Measurements from ENCODE around the gene FAM83F. TPM values are rescaled to one million over a fixed set of nuclear protein-coding genes. Genes with fewer than 3 reads are reported as not detected.

The FAM83F gene
- total RNA-seq, 2 experiments from 2014 or later: not detected

GRCh38 chr22:40029189-40029890, 34.6 kb downstream of the FAM83F start:
- H3K36me3 Mint-ChIP-seq: no peaks in the 10 kb centered on the region
- CTCF ChIA-PET: interaction anchor here (1.0 to 27.0 kb wide), 2 partner anchors 10 to 491 kb away, joined by 3 to 478 read pairs; partner anchors contain the start of gene RPS19BP1
- ATAC-seq (no peak), DNase-seq (no peak)
- H3K4me3 Mint-ChIP-seq: no peak overlapping the region
- no peaks in the 10 kb centered on the region for H3K9me3 Mint-ChIP-seq (ENCODE audit: low read depth)
- H3K4me1 Mint-ChIP-seq: peaks cover 16% of the 10 kb centered on the region
- no peak overlapping the region for H3K27ac Mint-ChIP-seq
- H3K27me3 Mint-ChIP-seq: no peaks in the 10 kb centered on the region

GRCh38 chr22:40030026-40030757, 35.4 kb downstream of the FAM83F start:
- no peaks in the 10 kb centered on the region for H3K9me3 Mint-ChIP-seq (ENCODE audit: low read depth)
- CTCF ChIA-PET: interaction anchor here (1.0 to 27.0 kb wide), 5 partner anchors 8 to 491 kb away, joined by 3 to 478 read pairs (median 3); partner anchors contain the start of gene RPS19BP1
- ATAC-seq: no peak
- no peak for DNase-seq
- H3K36me3 Mint-ChIP-seq: no peaks in the 10 kb centered on the region
- no peak overlapping the region for H3K27ac Mint-ChIP-seq
- H3K4me1 Mint-ChIP-seq: peaks cover 12% of the 10 kb centered on the region
- H3K4me3 Mint-ChIP-seq: no peak overlapping the region
- H3K27me3 Mint-ChIP-seq: no peaks in the 10 kb centered on the region

GRCh38 chr22:40030758-40031095, 36.0 kb downstream of the FAM83F start:
- no peaks in the 10 kb centered on the region for H3K36me3 Mint-ChIP-seq
- H3K27ac Mint-ChIP-seq: peak overlapping the region; percentile 61
- H3K4me3 Mint-ChIP-seq: no peak overlapping the region
- peaks cover 12% of the 10 kb centered on the region for H3K4me1 Mint-ChIP-seq
- H3K27me3 Mint-ChIP-seq: no peaks in the 10 kb centered on the region
- DNase-seq (peak; percentile 63), ATAC-seq (peak; percentile 64)
- CTCF ChIA-PET: interaction anchor here (1.0 to 27.0 kb wide), 5 partner anchors 8 to 492 kb away, joined by 3 to 478 read pairs (median 3); partner anchors contain the start of gene RPS19BP1
- no peaks in the 10 kb centered on the region for H3K9me3 Mint-ChIP-seq (ENCODE audit: low read depth)

GRCh38 chr22:40031766-40032470, 37.2 kb downstream of the FAM83F start:
- Mint-ChIP-seq H3K4me3 (no peak overlapping the region), H3K4me1 (peaks cover 13% of the 10 kb centered on the region), H3K9me3 (ENCODE audit: low read depth) (no peaks in the 10 kb centered on the region), H3K27ac (no peak overlapping the region), H3K36me3 (no peaks in the 10 kb centered on the region), H3K27me3 (no peaks in the 10 kb centered on the region)
- ATAC-seq (no peak), DNase-seq (no peak)
- CTCF ChIA-PET: interaction anchor here (0.7 to 27.0 kb wide), 3 partner anchors 12 to 493 kb away, joined by 4 to 478 read pairs (median 8); partner anchors contain the start of gene RPS19BP1

- Mint-ChIP-seq H3K27me3 (peaks cover 13% of the 10 kb centered on the region), H3K9me3 (ENCODE audit: low read depth) (no peaks in the 10 kb centered on the region), H3K4me1 (peaks cover 13% of the 10 kb centered on the region), H3K27ac (no peak overlapping the region), H3K4me3 (no peak overlapping the region), H3K36me3 (no peaks in the 10 kb centered on the region)
- CTCF ChIA-PET: interaction anchor here (1.5 to 27.0 kb wide), 3 partner anchors 9 to 495 kb away, joined by 3 to 478 read pairs (median 38); partner anchors contain the start of gene RPS19BP1
- ATAC-seq (no peak), DNase-seq (no peak)
Observed at GRCh38 chr22:40033586-40034380, 39.0 kb downstream of the FAM83F start.

GRCh38 chr22:40035351-40035750, 40.6 kb downstream of the FAM83F start:
- H3K36me3 Mint-ChIP-seq: no peaks in the 10 kb centered on the region
- H3K27me3 Mint-ChIP-seq: peaks cover 22% of the 10 kb centered on the region
- ATAC-seq (no peak), DNase-seq (no peak)
- peaks cover 13% of the 10 kb centered on the region for H3K4me1 Mint-ChIP-seq
- CTCF ChIA-PET: interaction anchor here (0.7 to 27.0 kb wide), 7 partner anchors 9 to 541 kb away, joined by 3 to 478 read pairs (median 7); partner anchors contain the start of gene RPS19BP1
- no peak overlapping the region for H3K4me3 Mint-ChIP-seq
- H3K9me3 Mint-ChIP-seq (ENCODE audit: low read depth): no peaks in the 10 kb centered on the region
- no peak overlapping the region for H3K27ac Mint-ChIP-seq

- Mint-ChIP-seq H3K36me3 (no peaks in the 10 kb centered on the region), H3K27me3 (peaks cover 22% of the 10 kb centered on the region), H3K9me3 (ENCODE audit: low read depth) (no peaks in the 10 kb centered on the region), H3K27ac (no peak overlapping the region), H3K4me1 (peaks cover 8% of the 10 kb centered on the region), H3K4me3 (no peak overlapping the region)
- DNase-seq (no peak), ATAC-seq (no peak)
- CTCF ChIA-PET: interaction anchor here (0.7 to 27.0 kb wide), 9 partner anchors 8 to 542 kb away, joined by 3 to 478 read pairs (median 7); partner anchors contain the start of genes MIEF1 and RPS19BP1
Observed at GRCh38 chr22:40036126-40036525, 41.4 kb downstream of the FAM83F start.

- peak; percentile 84 for ATAC-seq
- peak; percentile 71 for DNase-seq
- H3K36me3 Mint-ChIP-seq: no peaks in the 10 kb centered on the region
- H3K9me3 Mint-ChIP-seq (ENCODE audit: low read depth): no peaks in the 10 kb centered on the region
- H3K27ac Mint-ChIP-seq: no peak overlapping the region
- H3K4me3 Mint-ChIP-seq: no peak overlapping the region
- CTCF ChIA-PET: interaction anchor here (0.7 to 27.0 kb wide), 10 partner anchors 12 to 542 kb away, joined by 3 to 478 read pairs (median 5); partner anchors contain the start of genes MIEF1 and RPS19BP1
- H3K27me3 Mint-ChIP-seq: peaks cover 22% of the 10 kb centered on the region
- peaks cover 7% of the 10 kb centered on the region for H3K4me1 Mint-ChIP-seq
Observed at GRCh38 chr22:40036591-40037225, 42.0 kb downstream of the FAM83F start.

GRCh38 chr22:40037320-40037719, 42.6 kb downstream of the FAM83F start:
- Mint-ChIP-seq H3K27me3 (peaks cover 22% of the 10 kb centered on the region), H3K9me3 (ENCODE audit: low read depth) (no peaks in the 10 kb centered on the region), H3K36me3 (no peaks in the 10 kb centered on the region), H3K4me3 (no peak overlapping the region), H3K4me1 (peaks cover 7% of the 10 kb centered on the region), H3K27ac (no peak overlapping the region)
- no peak for DNase-seq
- ATAC-seq: no peak
- CTCF ChIA-PET: interaction anchor here (0.7 to 27.0 kb wide), 11 partner anchors 13 to 543 kb away, joined by 3 to 478 read pairs (median 4); partner anchors contain the start of genes MIEF1 and RPS19BP1

GRCh38 chr22:40039482-40040115, 44.8 kb downstream of the FAM83F start:
- no peak overlapping the region for H3K4me3 Mint-ChIP-seq
- H3K27me3 Mint-ChIP-seq: peaks cover 22% of the 10 kb centered on the region
- ATAC-seq: no peak
- DNase-seq: no peak
- H3K4me1 Mint-ChIP-seq: peaks cover 18% of the 10 kb centered on the region
- no peaks in the 10 kb centered on the region for H3K9me3 Mint-ChIP-seq (ENCODE audit: low read depth)
- no peak overlapping the region for H3K27ac Mint-ChIP-seq
- CTCF ChIA-PET: interaction anchor here (0.6 to 27.0 kb wide), 10 partner anchors 9 to 501 kb away, joined by 3 to 478 read pairs (median 4); partner anchors contain the start of genes RPS19BP1 and TNRC6B
- no peaks in the 10 kb centered on the region for H3K36me3 Mint-ChIP-seq

- H3K4me3 Mint-ChIP-seq: no peak overlapping the region
- no peak for ATAC-seq
- peaks cover 22% of the 10 kb centered on the region for H3K4me1 Mint-ChIP-seq
- CTCF ChIA-PET: interaction anchor here (0.6 to 27.0 kb wide), 7 partner anchors 15 to 502 kb away, joined by 3 to 478 read pairs (median 4); partner anchors contain the start of genes RPS19BP1 and TNRC6B
- H3K9me3 Mint-ChIP-seq (ENCODE audit: low read depth): no peaks in the 10 kb centered on the region
- peaks cover 22% of the 10 kb centered on the region for H3K27me3 Mint-ChIP-seq
- H3K27ac Mint-ChIP-seq: no peak overlapping the region
- no peaks in the 10 kb centered on the region for H3K36me3 Mint-ChIP-seq
- no peak for DNase-seq
Observed at GRCh38 chr22:40040927-40041326, 46.2 kb downstream of the FAM83F start.

All from activated CD8-positive, alpha-beta memory T cell treated with anti-CD3 and anti-CD28 coated beads, Interleukin-2, amount 10 ng/mL, durations not matched to agents 7 days and 5 days (primary cell).